22Rv1 (cell line): ENCODE data around the gene NOTCH2.

Experiments used
- ZFX ChIP-seq: fragments of 450-650 bp; IDR thresholded peaks from 2 replicates; pipeline ENCODE4 v1.6.1; 2017; ENCODE audit warnings: antibody characterized with exemption, borderline replicate concordance
- TF ChIP-seq, protein P1 (sequence below): fragments of 450-650 bp; IDR thresholded peaks from 2 replicates; pipeline ENCODE4 v1.5.1; 2017; ENCODE audit warnings: mild to moderate bottlenecking

DNA sequence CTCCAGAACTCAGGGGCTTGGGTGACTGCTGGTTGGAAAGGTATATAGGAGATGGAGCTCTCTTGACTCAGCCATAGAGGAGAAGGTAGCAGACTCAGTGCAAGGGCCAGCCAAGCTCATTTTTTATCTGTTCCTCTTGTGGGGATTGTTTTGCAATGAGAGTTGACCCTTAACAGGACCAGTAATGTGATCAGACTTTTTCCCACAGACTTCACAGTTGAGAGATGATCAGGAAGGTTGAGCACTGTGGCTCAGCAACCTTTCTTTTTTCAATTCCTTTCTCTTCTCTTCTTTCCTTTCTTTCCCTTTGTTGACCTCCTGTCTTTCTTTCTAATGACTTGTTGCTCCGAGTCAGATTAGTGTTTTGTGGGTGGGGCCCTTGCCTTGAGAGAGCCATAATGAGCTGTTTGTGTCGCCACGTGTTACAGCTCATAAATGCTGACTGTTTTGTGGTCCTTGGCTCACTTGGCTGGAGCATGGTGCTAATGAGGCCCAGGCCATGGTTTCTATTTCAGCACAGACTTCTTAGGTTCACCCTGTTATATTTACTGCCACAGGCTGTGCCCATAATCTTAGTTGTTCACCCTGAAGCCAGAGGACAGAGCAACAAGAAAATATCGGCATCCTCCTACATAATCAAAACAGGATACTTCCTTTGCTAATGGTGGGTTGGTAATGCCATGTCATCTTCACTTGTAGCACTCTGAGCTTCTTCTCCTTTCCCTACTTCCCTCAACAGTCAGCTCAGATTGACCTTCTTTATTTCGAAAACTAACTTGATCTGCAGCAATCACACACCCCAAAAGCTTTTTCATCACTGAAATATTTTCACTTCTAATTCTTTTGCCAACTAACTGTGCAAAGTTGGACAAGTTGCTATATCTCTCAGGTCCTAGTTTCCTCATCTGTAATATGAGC, 187.1 kb downstream of the NOTCH2 start:
- TF ChIP-seq, protein P1, sequence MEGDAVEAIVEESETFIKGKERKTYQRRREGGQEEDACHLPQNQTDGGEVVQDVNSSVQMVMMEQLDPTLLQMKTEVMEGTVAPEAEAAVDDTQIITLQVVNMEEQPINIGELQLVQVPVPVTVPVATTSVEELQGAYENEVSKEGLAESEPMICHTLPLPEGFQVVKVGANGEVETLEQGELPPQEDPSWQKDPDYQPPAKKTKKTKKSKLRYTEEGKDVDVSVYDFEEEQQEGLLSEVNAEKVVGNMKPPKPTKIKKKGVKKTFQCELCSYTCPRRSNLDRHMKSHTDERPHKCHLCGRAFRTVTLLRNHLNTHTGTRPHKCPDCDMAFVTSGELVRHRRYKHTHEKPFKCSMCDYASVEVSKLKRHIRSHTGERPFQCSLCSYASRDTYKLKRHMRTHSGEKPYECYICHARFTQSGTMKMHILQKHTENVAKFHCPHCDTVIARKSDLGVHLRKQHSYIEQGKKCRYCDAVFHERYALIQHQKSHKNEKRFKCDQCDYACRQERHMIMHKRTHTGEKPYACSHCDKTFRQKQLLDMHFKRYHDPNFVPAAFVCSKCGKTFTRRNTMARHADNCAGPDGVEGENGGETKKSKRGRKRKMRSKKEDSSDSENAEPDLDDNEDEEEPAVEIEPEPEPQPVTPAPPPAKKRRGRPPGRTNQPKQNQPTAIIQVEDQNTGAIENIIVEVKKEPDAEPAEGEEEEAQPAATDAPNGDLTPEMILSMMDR: no peak
- no peak for TF ChIP-seq ZFX
